Neural progenitor cell (in vitro differentiated cells): ENCODE results near the gene STAMBP.

Experiments used
- CTCF ChIP-seq: fragments of 200-600 bp; sonication (generic); IDR thresholded peaks from 2 replicates; pipeline ENCODE4 v1.5.1; 2017; ENCODE audit warnings: antibody characterized with exemption, mild to moderate bottlenecking
- EZH2 ChIP-seq: fragments of 200-600 bp; sonication (generic); IDR thresholded peaks from 2 replicates; pipeline ENCODE4 v1.6.1; 2017; ENCODE audit warnings: antibody characterized with exemption, mild to moderate bottlenecking, moderate library complexity
- EZH2phosphoT487 ChIP-seq: fragments of 200-600 bp; sonication (generic); IDR thresholded peaks from 2 replicates; pipeline ENCODE4 v1.6.1; 2017; ENCODE audit warnings: antibody characterized with exemption

- TF ChIP-seq CTCF (no peak), EZH2 (no peak), EZH2phosphoT487 (no peak)
Observed at GRCh38 chr2:73868204-73868978, 39.6 kb downstream of the STAMBP start.
